ENCODE measurements around the gene ELOB.
A peak's percentile ranks its signal among the peaks of the same experiment; 100 is the strongest.

ELOB gene

GRCh38 chr16:2779978-2780898 is 3.2 kb upstream of the ELOB start:
- no peak for DNase-seq

GRCh38 chr16:2779151-2779920 is 2.3 kb upstream of the ELOB start:
- DNase-seq = no peak

- no peak for DNase-seq
These were observed 1.5 kb upstream of the ELOB start for GRCh38 chr16:2778630-2778958.

- peak; percentile 53 for DNase-seq
These were observed 986 bp upstream of the ELOB start for GRCh38 chr16:2777903-2778629.

GRCh38 chr16:2776500-2777139 is 460 bp downstream of the ELOB start:
- peak; percentile 39 for DNase-seq

- DNase-seq = no peak
These were observed 1.1 kb downstream of the ELOB start for GRCh38 chr16:2775765-2776499.

- DNase-seq = no peak
These were observed 1.9 kb downstream of the ELOB start for GRCh38 chr16:2775131-2775716.

GRCh38 chr16:2774161-2774891 is 2.8 kb downstream of the ELOB start:
- no peak for DNase-seq

GRCh38 chr16:2773188-2773968 is 3.7 kb downstream of the ELOB start:
- DNase-seq = no peak

- DNase-seq = no peak
These were observed 5.3 kb downstream of the ELOB start for GRCh38 chr16:2771496-2772402.

- DNase-seq = no peak
These were observed 6.8 kb downstream of the ELOB start for GRCh38 chr16:2770057-2770951.

- no peak for DNase-seq
These were observed 7.4 kb downstream of the ELOB start for GRCh38 chr16:2769675-2770056.

GRCh38 chr16:2769100-2769529 is 8.0 kb downstream of the ELOB start:
- DNase-seq = no peak

GRCh38 chr16:2768403-2769089 is 8.5 kb downstream of the ELOB start:
- no peak for DNase-seq

GRCh38 chr16:2767891-2768290 is 9.2 kb downstream of the ELOB start:
- no peak for DNase-seq

- DNase-seq = no peak
These were observed 9.8 kb downstream of the ELOB start for GRCh38 chr16:2767140-2767731.

Measured in CD4-positive, alpha-beta T cell treated with Interleukin-10 for 1 hour (primary cell).